Fibroblast of villous mesenchyme (primary cell): Measurements from ENCODE around the gene SCYGR4. TPM values are rescaled to one million over a fixed set of nuclear protein-coding genes. Genes with fewer than 3 reads are reported as not detected.
"Not testable (repeated sequence)": the region's sequence is repeated elsewhere in the genome, so short reads cannot be mapped to it uniquely, and the experiment has no call there.

ENCODE experiments used
- DNase-seq: peaks from one replicate; pipeline ENCODE4 v3.0.0-alpha.2; 2010; ENCODE audit warnings: low read depth
- H3K4me3 ChIP-seq: 2 replicates; pipeline ENCODE4 v1.5.1; 2011; ENCODE audit warnings: low read depth, mild to moderate bottlenecking, low read length
- CTCF ChIP-seq: IDR thresholded peaks from 2 replicates; pipeline ENCODE4 v1.5.1; 2012; ENCODE audit warnings: low read depth, mild to moderate bottlenecking, low read length; ENCODE audit not compliant: insufficient read depth
- total RNA-seq: library from RNA; depleted of rRNA; stranded (reverse); fragments of >200 nt; gene quantifications from 2 replicates; pipeline ENCODE4 v1.2.3, GENCODE V29; 2012

SCYGR4 gene
- total RNA-seq, 1 donor: not detected

- TF ChIP-seq CTCF: no peak
- H3K4me3 ChIP-seq: no peak overlapping the region
- no peak for DNase-seq
These were observed 38.7 kb upstream of the SCYGR4 start for GRCh38 chr2:227578642-227579041.

- no peak overlapping the region for H3K4me3 ChIP-seq
- DNase-seq: no peak
- TF ChIP-seq CTCF: no peak
These were observed 37.5 kb upstream of the SCYGR4 start for GRCh38 chr2:227579791-227580190.

GRCh38 chr2:227582369-227582768 is 34.9 kb upstream of the SCYGR4 start:
- H3K4me3 ChIP-seq: no peak overlapping the region
- no peak for TF ChIP-seq CTCF
- no peak for DNase-seq

GRCh38 chr2:227592694-227593387 is 24.5 kb upstream of the SCYGR4 start:
- no peak for TF ChIP-seq CTCF
- peak; percentile 25 for DNase-seq

GRCh38 chr2:227595797-227596196 is 21.5 kb upstream of the SCYGR4 start:
- DNase-seq: no peak
- TF ChIP-seq CTCF: no peak
- H3K4me3 ChIP-seq: no peak overlapping the region

More at GRCh38 chr2:227592694-227593387, 24.5 kb upstream of the SCYGR4 start:
- no peak overlapping the region for H3K4me3 ChIP-seq

- DNase-seq: no peak
- TF ChIP-seq CTCF: no peak
- no peak overlapping the region for H3K4me3 ChIP-seq
These were observed 20.3 kb upstream of the SCYGR4 start for GRCh38 chr2:227597036-227597435.

GRCh38 chr2:227597998-227598397 is 19.3 kb upstream of the SCYGR4 start:
- no peak overlapping the region for H3K4me3 ChIP-seq
- no peak for TF ChIP-seq CTCF

GRCh38 chr2:227598835-227599503 is 18.3 kb upstream of the SCYGR4 start, which contains the start of gene SCYGR2:
Gene SCYGR2 (plus strand): TSS chr2:227598893. CDS start chr2:227598893, 0 bp downstream.
- not testable (repeated sequence) for H3K4me3 ChIP-seq, DNase-seq

More at GRCh38 chr2:227597998-227598397, 19.3 kb upstream of the SCYGR4 start:
- DNase-seq: no peak
